HG03432 (cell line): Measurements from ENCODE around the gene JCAD.

ENCODE experiments used
- ATAC-seq: cut with Tn5 transposase; IDR thresholded peaks from one replicate; pipeline ENCODE4 v1.9.1; 2021; ENCODE audit warnings: mild to moderate bottlenecking, moderate library complexity; ENCODE audit not compliant: unreplicated experiment

JCAD gene

GRCh38 chr10:30046476-30046875, 12.9 kb downstream of the JCAD start:
- no peak for ATAC-seq

- ATAC-seq: no peak
These were observed 13.4 kb downstream of the JCAD start for GRCh38 chr10:30045961-30046360.

DNA sequence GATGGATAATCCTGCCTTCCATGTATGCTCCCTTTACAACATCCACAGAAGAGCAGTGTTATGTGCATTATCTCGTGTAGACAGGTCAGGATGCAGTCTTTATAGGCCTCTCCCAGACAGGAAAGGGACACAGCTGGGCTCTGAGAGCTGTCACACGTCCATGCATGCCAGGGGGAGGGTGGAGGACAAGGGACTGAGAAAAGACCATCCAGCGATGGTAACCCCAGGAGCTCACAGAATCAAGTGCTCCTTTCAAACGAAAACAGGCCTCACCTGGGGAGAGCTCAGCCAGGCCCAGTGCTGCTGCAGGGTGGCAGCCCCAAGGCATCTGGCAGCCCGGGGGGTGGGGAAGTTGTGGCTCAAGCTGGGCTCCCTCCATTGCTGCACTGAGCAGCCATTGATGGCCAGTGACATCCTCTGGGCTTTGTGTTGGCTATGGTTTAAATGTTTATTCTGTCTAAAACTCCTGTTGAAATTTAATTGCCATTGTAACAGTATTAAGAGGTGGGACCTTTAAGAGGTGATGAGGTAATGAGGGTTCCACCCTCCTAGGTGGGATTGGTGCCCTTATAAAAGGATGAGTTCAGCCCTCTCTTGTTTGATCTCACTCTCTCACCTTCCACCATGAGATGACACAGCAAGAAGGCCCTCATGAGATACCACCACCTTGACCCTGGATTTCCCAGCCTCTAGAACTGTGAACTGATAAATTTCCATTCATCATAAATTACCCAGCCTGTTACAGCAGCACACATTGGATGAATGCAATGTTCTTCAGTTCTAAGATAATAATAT, 15.7 kb downstream of the JCAD start:
- ATAC-seq: no peak

GRCh38 chr10:30042820-30043219, 16.6 kb downstream of the JCAD start:
- ATAC-seq: no peak

DNA sequence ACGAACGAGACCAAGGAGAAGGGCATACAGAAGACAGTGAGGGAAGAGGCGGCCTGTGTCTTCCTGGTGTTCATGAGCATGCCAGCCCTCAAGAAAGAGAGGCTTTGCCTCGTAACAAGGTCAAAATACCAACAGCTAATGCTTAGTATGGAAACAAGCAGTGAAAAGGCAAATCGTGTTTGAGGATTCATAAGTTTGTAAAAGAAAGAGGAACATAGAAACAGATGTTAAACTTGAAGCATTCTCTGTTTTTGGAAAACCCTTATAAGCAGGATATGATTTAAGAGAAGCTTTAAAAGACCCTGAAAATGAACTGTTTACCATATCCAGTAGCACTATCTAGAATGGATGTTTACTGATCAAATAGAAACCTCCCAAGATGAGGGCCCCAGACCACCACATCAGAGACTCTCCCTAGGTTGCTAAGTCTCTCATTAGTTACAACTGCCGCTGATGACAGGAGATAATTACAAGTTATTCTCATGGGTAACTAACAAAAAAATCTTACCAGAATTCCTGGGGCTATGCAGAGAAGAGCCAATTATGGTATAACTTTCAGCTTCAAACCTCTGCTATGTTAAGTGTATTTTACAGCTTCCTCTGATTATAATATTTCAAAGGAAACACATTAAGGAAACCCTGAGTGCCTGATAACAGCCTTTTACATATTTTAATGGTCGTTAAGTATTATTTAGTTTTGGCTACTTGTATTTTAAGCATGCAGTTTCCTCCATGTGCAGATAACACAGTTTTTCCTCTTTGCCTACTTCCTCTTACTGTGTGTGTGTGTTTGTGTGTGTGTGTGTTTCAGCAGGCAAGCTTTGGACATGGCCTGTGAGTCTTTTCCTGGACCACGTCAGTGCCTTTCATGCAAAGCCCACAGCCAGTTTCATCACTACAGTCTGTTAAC, 17.9 kb downstream of the JCAD start:
- ATAC-seq: no peak

DNA sequence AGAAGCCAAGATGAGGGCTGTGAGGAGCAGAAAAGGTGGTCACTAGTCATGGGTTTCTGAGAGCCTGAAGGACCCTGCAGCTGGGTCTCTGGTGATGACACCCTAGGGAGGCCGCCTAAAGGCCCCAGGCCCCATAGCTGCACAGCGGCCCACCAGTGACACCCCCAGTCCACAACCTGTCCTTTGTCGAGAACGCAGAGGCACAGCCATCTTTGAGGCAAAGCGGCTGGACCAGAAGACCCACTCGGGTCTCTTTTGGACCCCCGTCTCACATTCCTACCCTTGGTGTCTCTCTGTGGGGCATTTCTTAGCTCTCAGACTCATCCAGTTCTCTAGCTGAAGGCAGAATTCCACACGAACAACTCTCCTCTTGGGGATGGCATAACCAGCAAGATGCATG, 18.8 kb downstream of the JCAD start:
- ATAC-seq: no peak

DNA sequence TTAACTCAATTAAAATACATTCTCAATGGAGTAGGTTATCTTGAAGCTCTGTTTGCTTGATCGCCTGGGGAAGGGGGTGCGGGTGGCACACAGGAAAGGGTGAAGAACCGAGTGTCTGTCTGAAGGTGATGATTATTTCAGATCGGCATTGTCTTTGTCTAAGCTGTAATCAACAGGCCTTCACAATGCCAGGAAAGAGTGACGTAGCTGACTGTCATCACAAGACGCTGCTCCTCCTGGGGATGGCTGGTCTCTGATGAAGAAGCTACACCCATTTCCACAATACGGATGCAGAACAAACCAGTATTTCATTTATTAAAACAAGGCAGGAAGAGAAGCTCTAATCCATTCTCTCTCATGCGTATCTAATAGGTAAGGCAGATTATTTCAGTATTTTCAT, 19.4 kb downstream of the JCAD start:
- no peak for ATAC-seq

DNA sequence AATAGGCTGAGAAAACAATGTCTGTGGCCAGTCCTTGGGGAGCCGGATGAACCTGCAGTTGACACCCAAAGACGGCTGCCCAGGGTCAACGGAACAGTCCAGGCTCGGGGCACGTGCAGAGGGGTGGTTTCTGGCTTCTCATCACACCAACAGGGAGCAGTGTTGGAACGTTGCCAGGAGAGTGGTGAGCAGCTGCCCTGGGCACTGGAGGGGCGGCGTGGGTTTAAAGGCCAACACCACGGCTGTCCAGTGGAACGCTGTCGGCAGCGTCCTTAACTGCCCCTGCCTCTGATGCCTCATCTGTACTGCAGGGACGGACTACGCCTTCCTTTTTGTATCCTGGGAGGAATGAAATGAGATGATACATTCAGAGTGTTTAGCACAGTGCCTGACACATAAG, 19.8 kb downstream of the JCAD start:
- no peak for ATAC-seq

- no peak for ATAC-seq
These were observed 20.4 kb downstream of the JCAD start for GRCh38 chr10:30038781-30039536.

- no peak for ATAC-seq
These were observed 21.6 kb downstream of the JCAD start for GRCh38 chr10:30037620-30038336.

- ATAC-seq: no peak
These were observed 22.6 kb downstream of the JCAD start for GRCh38 chr10:30036811-30037210.

- no peak for ATAC-seq
These were observed 23.0 kb downstream of the JCAD start for GRCh38 chr10:30036341-30036740.

GRCh38 chr10:30034433-30035137, 24.8 kb downstream of the JCAD start:
- peak; percentile 77 for ATAC-seq

- ATAC-seq: no peak
These were observed 27.3 kb downstream of the JCAD start for GRCh38 chr10:30032125-30032524.

- ATAC-seq: no peak
These were observed 29.5 kb downstream of the JCAD start for GRCh38 chr10:30029872-30030256.

- no peak for ATAC-seq
These were observed 30.1 kb downstream of the JCAD start for GRCh38 chr10:30029164-30029871.

DNA sequence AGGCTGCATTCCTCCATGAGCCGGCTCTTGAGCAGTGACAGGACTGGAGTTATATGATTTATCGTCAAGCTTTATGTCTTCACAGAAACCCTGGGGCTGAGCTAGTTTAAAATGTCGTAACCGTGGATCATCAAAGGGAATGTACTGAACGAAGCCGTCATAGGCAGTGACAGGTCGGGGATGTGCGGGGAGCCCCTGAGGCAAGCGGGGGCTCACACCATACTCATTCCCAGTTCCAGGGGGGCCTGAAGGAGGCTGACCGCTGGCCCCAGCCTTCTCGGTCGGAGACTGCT, 30.7 kb downstream of the JCAD start:
- ATAC-seq: no peak

DNA sequence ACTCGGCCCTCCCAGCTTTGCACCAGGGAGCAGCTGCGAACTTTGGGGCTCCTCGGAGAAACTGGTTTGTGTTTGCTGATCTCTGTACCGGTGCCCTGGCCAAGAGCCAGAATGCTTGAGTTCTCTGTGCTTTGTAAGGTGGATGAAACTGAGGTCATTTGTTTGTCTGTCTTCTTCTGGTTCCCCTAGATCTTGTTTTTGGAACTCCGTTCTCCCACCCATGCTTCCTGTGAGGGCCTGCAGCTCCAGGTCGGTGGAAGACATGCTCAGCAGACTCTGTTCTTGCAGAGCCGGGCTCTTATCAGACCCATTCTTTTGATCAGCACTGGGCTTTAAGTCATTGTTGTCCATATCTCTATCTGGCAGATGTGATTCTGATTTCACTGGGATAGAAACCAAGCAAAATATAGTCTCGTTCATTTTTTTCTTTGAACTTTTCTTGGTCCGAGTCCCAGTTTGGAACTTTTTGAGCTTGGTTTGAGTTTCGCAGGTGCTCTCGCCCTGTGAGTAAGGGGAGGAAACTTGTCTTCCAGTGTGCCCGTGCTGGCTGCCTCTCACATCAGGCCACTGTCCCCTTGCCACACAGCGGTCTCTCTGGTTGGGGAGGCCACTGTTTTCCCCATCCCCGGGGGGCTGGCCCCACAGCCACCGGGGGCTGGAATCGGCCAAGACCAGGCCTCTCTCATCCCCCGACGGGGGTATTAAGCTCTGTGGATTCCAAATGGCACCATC, 31.2 kb downstream of the JCAD start:
- ATAC-seq: peak; percentile 21
